PC-9 (cell line): ENCODE results near the gene THADA. TPM values are rescaled to one million over a fixed set of nuclear protein-coding genes. Genes with fewer than 3 reads are reported as not detected.
A peak's percentile ranks its signal among the peaks of the same experiment; 100 is the strongest.

Experiments
- BruUV-seq: library from RNA; stranded (reverse); fragments of 400-500 nt; replicated peaks from 2 replicates; lab custom pipeline; 2021; lab: Mats Ljungman, UMichigan
- CTCF ChIA-PET: fragments of 300-600 bp; sonication (Branson Sonifier 250); formaldehyde crosslinking; loops from one replicate; lab custom pipeline; 2022; ENCODE audit warnings: antibody characterized with exemption; lab: Charles Lee
- POLR2A ChIA-PET: fragments of 300-600 bp; sonication (Branson Sonifier 250); formaldehyde crosslinking; loops from one replicate; lab custom pipeline; 2022; ENCODE audit warnings: antibody characterized with exemption; ENCODE audit not compliant: unreplicated experiment; lab: Charles Lee
- DNase-seq, 2 experiments: peaks; one replicate each; pipeline versions ENCODE4 v3.0.0 to v3.0.0-alpha.2; 2015 to 2022; ENCODE audit warnings: mixed read lengths in 1 of 2
- H2AFZ ChIP-seq: fragments of 200-600 bp; sonication (generic); 2 replicates; pipeline ENCODE4 v1.8.1; 2017; ENCODE audit warnings: antibody characterized with exemption
- H3F3A ChIP-seq: fragments of 200-600 bp; sonication (generic); 2 replicates; pipeline ENCODE4 v1.8.1; 2017; ENCODE audit warnings: antibody characterized with exemption, mild to moderate bottlenecking, low read depth; ENCODE audit not compliant: insufficient read depth
- H3K27ac ChIP-seq: fragments of 200-600 bp; sonication (generic); 2 replicates; pipeline ENCODE4 v1.6.1; 2016; ENCODE audit warnings: mixed run types
- H3K27me3 ChIP-seq: fragments of 200-600 bp; sonication (generic); 2 replicates; pipeline ENCODE4 v1.6.1; 2016; ENCODE audit warnings: low read depth, mixed run types; ENCODE audit not compliant: insufficient read depth
- H3K36me3 ChIP-seq: fragments of 200-600 bp; sonication (generic); 2 replicates; pipeline ENCODE4 v1.6.1; 2016; ENCODE audit warnings: low read depth, mixed run types
- H3K4me1 ChIP-seq: fragments of 200-600 bp; sonication (generic); replicated peaks from 2 replicates; pipeline ENCODE4 v1.6.1; 2016; ENCODE audit warnings: mixed run types; ENCODE audit not compliant: insufficient read depth
- H3K4me2 ChIP-seq: fragments of 200-600 bp; sonication (generic); 2 replicates; pipeline ENCODE4 v1.6.1; 2017; ENCODE audit warnings: mixed run types
- H3K4me3 ChIP-seq: fragments of 200-600 bp; sonication (generic); 2 replicates; pipeline ENCODE4 v1.6.1; 2016; ENCODE audit warnings: mixed run types
- H3K79me2 ChIP-seq: fragments of 200-600 bp; sonication (generic); 2 replicates; pipeline ENCODE4 v1.6.1; 2017; ENCODE audit warnings: low read depth, mixed run types
- H3K9me2 ChIP-seq: fragments of 200-600 bp; sonication (generic); 2 replicates; pipeline ENCODE4 v1.8.1; 2017; ENCODE audit warnings: mild to moderate bottlenecking; ENCODE audit not compliant: insufficient read depth
- H3K9me3 ChIP-seq: fragments of 200-600 bp; sonication (generic); 2 replicates; pipeline ENCODE4 v1.8.1; 2016; ENCODE audit warnings: low read depth; ENCODE audit not compliant: insufficient read depth
- H4K20me1 ChIP-seq: fragments of 200-600 bp; sonication (generic); 2 replicates; pipeline ENCODE4 v1.8.1; 2017; ENCODE audit not compliant: insufficient read depth
- CTCF ChIP-seq: fragments of 200-600 bp; sonication (generic); conservative IDR thresholded peaks from 2 replicates; pipeline ENCODE4 v1.6.1; 2017; ENCODE audit warnings: mixed run types, antibody characterized with exemption, mild to moderate bottlenecking, moderate library complexity
- EZH2 ChIP-seq: fragments of 200-600 bp; sonication (generic); IDR thresholded peaks from 2 replicates; pipeline ENCODE4 v1.8.0; 2017; ENCODE audit warnings: antibody characterized with exemption, low read depth
- intact Hi-C: fragments of 100-400 bp; cut with micrococcal nuclease; formaldehyde crosslinking; loops from one replicate; pipeline ENCODE4 v1.10.0; 2022; ENCODE audit not compliant: unreplicated experiment
- total RNA-seq: library from RNA; stranded (reverse); gene quantifications from 2 replicates; pipeline ENCODE4 v1.2.3, GENCODE V29; 2021

The THADA gene
- total RNA-seq, 1 experiment from 2014 or later, result 28.1 TPM

GRCh38 chr2:43399515-43400264 lies 196.1 kb downstream of the THADA start:
- H3K9me3 ChIP-seq, result no peaks in the 10 kb centered on the region
- no peak overlapping the region for H2AFZ ChIP-seq
- intact Hi-C loops, result no loop called here
- H4K20me1 ChIP-seq, result no peaks in the 10 kb centered on the region
- CTCF ChIA-PET, result no interaction called here
- no peaks in the 10 kb centered on the region for H3K9me2 ChIP-seq
- POLR2A ChIA-PET, result no interaction called here
- no TSS peak for BruUV-seq
- no peak for DNase-seq
- TF ChIP-seq EZH2 (no peak), CTCF (no peak)
- no peaks in the 10 kb centered on the region for H3F3A ChIP-seq
- no peaks in the 10 kb centered on the region for H3K79me2 ChIP-seq
- H3K4me2 ChIP-seq, result no peak overlapping the region
- no peak overlapping the region for H3K27ac ChIP-seq
- H3K4me3 ChIP-seq, result no peak overlapping the region
- H3K36me3 ChIP-seq, result no peaks in the 10 kb centered on the region; the same call in 1 of the 2 replicates
- H3K27me3 ChIP-seq, result no peaks in the 10 kb centered on the region
- no peaks in the 10 kb centered on the region for H3K4me1 ChIP-seq

GRCh38 chr2:43399098-43399497 lies 196.7 kb downstream of the THADA start:
- Histone ChIP-seq H3K27me3 (no peaks in the 10 kb centered on the region), H2AFZ (no peak overlapping the region), H3K4me2 (no peak overlapping the region), H3K27ac (no peak overlapping the region), H3F3A (no peaks in the 10 kb centered on the region), H3K36me3 (no peaks in the 10 kb centered on the region; the same call in 1 of the 2 replicates), H3K9me2 (no peaks in the 10 kb centered on the region), H3K4me1 (no peaks in the 10 kb centered on the region), H3K79me2 (no peaks in the 10 kb centered on the region), H3K9me3 (no peaks in the 10 kb centered on the region), H3K4me3 (no peak overlapping the region), H4K20me1 (no peaks in the 10 kb centered on the region)
- intact Hi-C loops, result no loop called here
- BruUV-seq, result no TSS peak
- no peak for DNase-seq
- POLR2A ChIA-PET, result no interaction called here
- CTCF ChIA-PET, result no interaction called here
- no peak for TF ChIP-seq CTCF
- TF ChIP-seq EZH2, result no peak

- Histone ChIP-seq H3K4me3 (no peak overlapping the region), H2AFZ (no peak overlapping the region), H3F3A (no peaks in the 10 kb centered on the region), H3K36me3 (no peaks in the 10 kb centered on the region; the same call in 1 of the 2 replicates), H3K9me3 (no peaks in the 10 kb centered on the region), H3K4me2 (no peak overlapping the region), H3K4me1 (no peaks in the 10 kb centered on the region), H3K9me2 (no peaks in the 10 kb centered on the region), H3K27me3 (no peaks in the 10 kb centered on the region), H3K27ac (no peak overlapping the region), H3K79me2 (no peaks in the 10 kb centered on the region), H4K20me1 (no peaks in the 10 kb centered on the region)
- DNase-seq, result peak in 1 of 2 experiments; percentile 29
- ChIA-PET CTCF (no interaction called here), POLR2A (no interaction called here)
- intact Hi-C loops, result no loop called here
- TF ChIP-seq EZH2, result no peak
- TF ChIP-seq CTCF, result no peak
- BruUV-seq, result no TSS peak
These were observed 198.0 kb downstream of the THADA start for GRCh38 chr2:43397821-43398220.
